GM13976 (cell line): ENCODE measurements around the gene PDIA6.

Experiments used
- DNase-seq: peaks from one replicate; pipeline ENCODE4 v3.0.0; 2012; ENCODE audit warnings: low spot score
- CTCF ChIP-seq: IDR thresholded peaks from 2 replicates; pipeline ENCODE4 v1.5.1; 2012; ENCODE audit warnings: borderline replicate concordance, mild to moderate bottlenecking; ENCODE audit not compliant: insufficient read depth; ENCODE audit errors: extremely low read depth, missing control alignments, control extremely low read depth
- in situ Hi-C: fragments of 300-500 bp; cut with MboI; formaldehyde crosslinking; loops from one replicate; pipeline ENCODE4 v1.12.0; 2022; ENCODE audit warnings: low sequenced_read_pairs, mixed read lengths, inconsistent platforms; ENCODE audit not compliant: unreplicated experiment

Gene PDIA6

GRCh38 chr2:10752236-10752635 is 60.3 kb downstream of the PDIA6 start:
- in situ Hi-C loops: no loop called here
- no peak for TF ChIP-seq CTCF
- no peak for DNase-seq

- no peak for DNase-seq
- TF ChIP-seq CTCF: no peak
- in situ Hi-C loops: no loop called here
These were observed 62.0 kb downstream of the PDIA6 start for GRCh38 chr2:10750610-10751009.

DNA sequence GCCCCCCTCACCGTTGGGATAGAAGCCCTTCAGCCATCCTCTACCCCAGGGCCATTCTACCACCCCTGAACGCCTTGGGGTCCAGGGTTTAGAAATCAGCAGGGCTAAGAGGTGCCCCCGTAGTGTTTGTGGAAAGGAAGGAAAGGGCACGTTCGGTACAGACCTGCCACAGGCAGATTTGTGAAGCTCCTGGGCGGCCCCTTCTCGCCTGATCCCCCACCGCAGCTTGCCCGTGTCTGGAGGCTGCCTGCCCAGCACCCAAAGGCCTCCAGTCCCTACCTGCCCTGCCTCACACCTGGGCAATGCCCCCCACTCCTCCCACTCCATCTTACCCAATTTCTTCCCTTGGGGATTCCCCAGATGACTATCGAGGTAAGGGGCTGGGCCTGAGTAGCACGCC is 69.9 kb downstream of the PDIA6 start:
- in situ Hi-C loops: no loop called here
- TF ChIP-seq CTCF: no peak

DNA sequence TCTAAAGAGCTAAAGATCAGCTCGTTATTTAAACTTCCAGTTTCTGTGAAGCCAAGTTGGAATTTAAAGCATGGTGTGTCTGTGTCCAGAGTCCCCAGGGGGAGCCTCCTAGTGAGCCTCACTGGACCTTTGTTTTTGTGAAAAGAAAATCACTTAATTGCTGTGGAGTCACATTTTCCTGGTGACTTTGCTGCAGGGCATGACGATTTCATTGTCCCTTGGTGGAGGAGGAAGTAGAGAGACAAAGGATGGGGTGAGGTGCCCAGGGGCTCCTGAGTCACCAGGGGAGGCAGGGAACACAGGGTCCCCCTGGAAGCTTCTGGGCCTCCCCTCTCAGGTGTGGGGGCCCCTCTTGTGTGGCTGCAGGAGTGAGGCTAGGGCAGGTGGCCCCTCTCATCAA is 71.4 kb downstream of the PDIA6 start:
- in situ Hi-C loops: no loop called here
- no peak for DNase-seq
- TF ChIP-seq CTCF: no peak

More for the DNA sequence above, 69.9 kb downstream of the PDIA6 start:
- no peak for DNase-seq

DNA sequence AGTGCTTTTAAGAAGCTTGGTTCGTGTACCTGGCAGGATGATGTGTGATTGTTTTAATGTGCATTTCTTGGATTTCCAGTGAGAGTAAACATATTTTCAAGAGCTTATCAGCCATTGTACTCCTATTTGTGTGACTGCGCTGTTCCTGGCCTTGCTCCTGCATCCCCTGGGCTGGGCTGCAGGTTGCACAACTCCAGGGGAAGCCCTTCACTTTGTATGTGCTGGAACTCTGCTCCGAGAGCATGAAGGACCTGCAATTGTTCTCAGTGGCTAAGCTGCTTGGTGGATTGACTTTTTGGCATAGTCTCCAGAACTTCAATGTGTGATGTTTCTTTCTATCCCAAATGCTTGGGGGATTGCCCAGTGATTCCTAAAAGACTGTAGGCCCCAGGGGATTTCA is 72.4 kb downstream of the PDIA6 start:
- in situ Hi-C loops: no loop called here
- TF ChIP-seq CTCF: no peak
- no peak for DNase-seq

DNA sequence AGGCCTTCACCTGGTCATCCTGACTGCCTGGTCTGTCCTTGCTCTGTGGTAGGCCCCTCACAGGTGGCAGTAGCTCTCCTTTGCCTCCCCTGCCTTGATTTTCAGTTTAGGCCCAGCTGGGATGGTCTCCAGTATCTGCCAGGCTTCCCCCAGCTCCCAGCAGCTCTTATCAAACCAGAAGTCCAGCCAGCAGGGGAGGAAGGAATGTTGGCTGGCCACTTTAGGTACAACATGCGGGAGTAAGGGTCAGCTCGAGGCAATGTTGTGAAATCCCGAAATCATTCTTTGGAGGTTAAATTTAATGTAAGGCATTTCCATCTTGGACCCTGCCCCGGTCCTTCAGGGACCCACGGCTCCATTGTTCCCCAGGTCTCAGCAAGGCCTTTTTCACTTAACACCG is 74.4 kb downstream of the PDIA6 start:
- TF ChIP-seq CTCF: no peak
- DNase-seq: no peak
- in situ Hi-C loops: no loop called here

DNA sequence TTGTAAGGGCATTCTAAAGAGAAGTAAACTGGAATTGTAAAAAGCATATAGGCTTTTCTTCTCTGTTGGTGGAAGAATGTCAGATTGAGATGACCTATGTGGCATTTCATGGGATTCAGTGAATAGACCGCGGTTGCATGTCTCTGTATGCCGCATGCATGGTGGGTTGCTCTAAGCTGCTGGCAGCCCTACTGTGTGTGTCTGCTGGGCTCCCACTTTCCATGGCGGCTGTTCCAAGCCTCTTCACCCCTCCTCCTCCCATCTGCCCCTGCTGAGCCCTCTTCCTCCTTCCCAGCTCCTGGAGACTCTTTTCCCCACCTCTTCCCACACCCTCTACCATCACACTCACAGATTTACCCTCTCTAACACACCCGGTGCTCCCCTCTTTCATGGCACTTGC is 78.6 kb downstream of the PDIA6 start:
- no peak for DNase-seq
- in situ Hi-C loops: no loop called here
- TF ChIP-seq CTCF: no peak
